B cell (primary cell): ENCODE measurements around the gene LSP1. TPM values are rescaled to one million over a fixed set of nuclear protein-coding genes. Genes with fewer than 3 reads are reported as not detected.

Experiments used
- ATAC-seq: fragments of 200-7000 bp; cut with Tn5 transposase; one replicate; pipeline ENCODE4 v1.10.0; 2021; ENCODE audit warnings: low read depth, mild to moderate bottlenecking, moderate number of reproducible peaks, moderate library complexity
- CTCF ChIA-PET: fragments of 350-600 bp; sonication (Branson Sonifier 250); formaldehyde crosslinking; loops from one replicate; lab custom pipeline; 2021; ENCODE audit warnings: antibody characterized with exemption, inconsistent platforms; lab: Charles Lee
- POLR2A ChIA-PET: fragments of 350-600 bp; sonication (Branson Sonifier 250); formaldehyde crosslinking; loops from one replicate; lab custom pipeline; 2021; ENCODE audit warnings: antibody characterized with exemption; lab: Charles Lee
- DNase-seq: peaks from one replicate; pipeline ENCODE4 v3.0.0; 2013
- H2AFZ ChIP-seq: 2 replicates; pipeline ENCODE4 v1.6.1; 2012; ENCODE audit warnings: mild to moderate bottlenecking, low read depth, low read length; ENCODE audit not compliant: insufficient read depth, poor library complexity, severe bottlenecking
- H3K27ac ChIP-seq, 2 donors: 1 replicate in 1 of 2; 2 replicates in 1 of 2; pipeline ENCODE4 v1.5.1; 2012 to 2013; ENCODE audit warnings: low read length in 2 of 2, mild to moderate bottlenecking in 2 of 2, moderate library complexity in 1 of 2
- H3K27me3 ChIP-seq, 4 experiments: fragments of 200-600 bp in 1 of 4; sonication (generic) in 1 of 4; replicated peaks in 1 of 4; 1 replicate in 2 of 4; 2 replicates in 2 of 4; pipeline versions ENCODE4 v1.6.1 to v1.7.0; 2013 to 2016; ENCODE audit warnings: low read length in 3 of 4, mild to moderate bottlenecking in 2 of 4, mixed read lengths in 1 of 4, moderate library complexity in 1 of 4; ENCODE audit not compliant: insufficient read depth in 4 of 4, control insufficient read depth in 3 of 4; ENCODE audit errors: control extremely low read depth in 1 of 4
- H3K36me3 ChIP-seq, 2 experiments: replicated peaks in 1 of 2; 1 replicate in 1 of 2; 2 replicates in 1 of 2; pipeline versions ENCODE4 v1.6.1 to v1.7.1; 2013; ENCODE audit warnings: low read length in 1 of 2; ENCODE audit not compliant: insufficient read depth in 2 of 2, control insufficient read depth in 1 of 2; ENCODE audit errors: control extremely low read depth in 1 of 2, extremely low read depth in 1 of 2
- H3K4me1 ChIP-seq, 2 donors: fragments of 200-600 bp in 1 of 2; sonication (generic) in 1 of 2; 1 replicate in 1 of 2; 2 replicates in 1 of 2; pipeline versions ENCODE4 v1.5.1 to v1.6.1; 2013 to 2017; ENCODE audit warnings: low read length in 2 of 2; ENCODE audit not compliant: control insufficient read depth in 2 of 2, insufficient read depth in 2 of 2
- H3K4me2 ChIP-seq: replicated peaks from 2 replicates; pipeline ENCODE3; 2012; ENCODE audit warnings: mild to moderate bottlenecking, low read depth, low read length; ENCODE audit not compliant: poor library complexity, severe bottlenecking
- H3K4me3 ChIP-seq, 5 experiments: fragments of 200-600 bp in 1 of 5; sonication (generic) in 1 of 5; 1 replicate in 3 of 5; 2 replicates in 2 of 5; pipeline versions ENCODE4 v1.5.1 to v1.7.0; 2011 to 2016; ENCODE audit warnings: low read length in 4 of 5, mild to moderate bottlenecking in 4 of 5, low read depth in 2 of 5, control low read depth in 1 of 5, moderate library complexity in 1 of 5; ENCODE audit not compliant: insufficient read depth in 1 of 5; ENCODE audit errors: control extremely low read depth in 1 of 5, extremely low read depth in 1 of 5
- H3K79me2 ChIP-seq: fragments of 200-600 bp; sonication (generic); one replicate; pipeline ENCODE4 v1.6.0; 2016; ENCODE audit warnings: low read length; ENCODE audit not compliant: control insufficient read depth, insufficient read depth
- H3K9ac ChIP-seq: fragments of 200-600 bp; sonication (generic); 2 replicates; pipeline ENCODE4 v1.6.1; 2017; ENCODE audit warnings: mild to moderate bottlenecking, low read length, moderate library complexity
- H3K9me3 ChIP-seq, 3 donors: one replicate each; pipeline versions ENCODE4 v1.6.1 to v1.7.1; 2013; ENCODE audit warnings: low read length in 2 of 3; ENCODE audit not compliant: control insufficient read depth in 2 of 3, insufficient read depth in 1 of 3; ENCODE audit errors: control extremely low read depth in 1 of 3
- H4K20me1 ChIP-seq: 2 replicates; pipeline ENCODE4 v1.6.0; 2012; ENCODE audit warnings: mild to moderate bottlenecking, low read length; ENCODE audit not compliant: insufficient read depth, control insufficient read depth, poor library complexity, severe bottlenecking
- H3K27ac Mint-ChIP-seq: one replicate; pipeline ENCODE4 v1.8.0; 2021; ENCODE audit warnings: mixed read lengths
- H3K27me3 Mint-ChIP-seq: one replicate; pipeline ENCODE4 v1.8.0; 2021; ENCODE audit warnings: mixed read lengths
- H3K4me1 Mint-ChIP-seq: one replicate; pipeline ENCODE4 v1.8.0; 2021; ENCODE audit warnings: mixed read lengths
- H3K4me3 Mint-ChIP-seq: one replicate; pipeline ENCODE4 v1.8.0; 2021; ENCODE audit warnings: mixed read lengths
- H3K9me3 Mint-ChIP-seq: one replicate; pipeline ENCODE4 v1.8.0; 2022; ENCODE audit warnings: mixed read lengths; ENCODE audit not compliant: insufficient read depth
- EZH2 ChIP-seq: IDR thresholded peaks from 2 replicates; pipeline ENCODE4 v1.6.1; 2012; ENCODE audit warnings: borderline replicate concordance, low read depth, mild to moderate bottlenecking, moderate library complexity, low read length; ENCODE audit not compliant: insufficient read depth, poor library complexity, severe bottlenecking
- WGBS: methylation state at CpG from one replicate; pipeline ENCODE4 v1.1.5; 2013; ENCODE audit warnings: missing lambda C conversion rate; ENCODE audit not compliant: insufficient coverage; 5-methylcytosine and 5-hydroxymethylcytosine counted together
- intact Hi-C: fragments of 100-400 bp; cut with micrococcal nuclease; formaldehyde crosslinking; loops from one replicate; pipeline ENCODE4 v1.10.0; 2022
- polyA plus RNA-seq: library from polyadenylated mRNA; depleted of rRNA; stranded (reverse); fragments of >200 nt; gene quantifications from 2 replicates; pipeline ENCODE4 v1.2.3, GENCODE V29; 2012
- total RNA-seq, 2 donors: library from RNA; stranded (reverse); fragments of 120-200 nt in 1 of 2; gene quantifications; 1 replicate in 1 of 2; 2 replicates in 1 of 2; pipeline versions ENCODE4 v1.2.3 to v1.2.4, GENCODE V29; 2013 to 2022
- TF ChIP-seq, protein P1 (sequence below): fragments of 200-600 bp; IDR thresholded peaks from one replicate; pipeline ENCODE4 v1.8.0; 2022; ENCODE audit warnings: antibody characterized with exemption, mild to moderate bottlenecking

The LSP1 gene
- total and polyA plus RNA-seq, 2 donors (not counting 1 experiment from before 2014, with no cell fraction given), result 249 to 446 TPM

- intact Hi-C loops, result loop anchor here (5.0 kb wide), 2 partner anchors 34 to 269 kb away; partner anchors contain the start of gene TNNT3
- ATAC-seq (no peak), DNase-seq (no peak)
- Histone ChIP-seq H2AFZ (no peak overlapping the region), H3K36me3 (peaks cover 13 to 77% of the 10 kb centered on the region in 2 experiments), H3K4me2 (no peak overlapping the region), H3K27me3 (no peaks in the 10 kb centered on the region), H3K4me3 (no peak overlapping the region), H3K9ac (no peak overlapping the region), H3K9me3 (no peaks in the 10 kb centered on the region), H4K20me1 (peaks cover 95% of the 10 kb centered on the region), H3K79me2 (peaks cover 23% of the 10 kb centered on the region), H3K27ac (no peak overlapping the region), H3K4me1 (peaks cover 32 to 42% of the 10 kb centered on the region in 2 donors)
- Mint-ChIP-seq H3K4me3 (no peak overlapping the region), H3K27me3 (no peaks in the 10 kb centered on the region), H3K9me3 (no peaks in the 10 kb centered on the region), H3K27ac (no peak overlapping the region), H3K4me1 (peaks cover 38% of the 10 kb centered on the region)
- TF ChIP-seq, protein P1, sequence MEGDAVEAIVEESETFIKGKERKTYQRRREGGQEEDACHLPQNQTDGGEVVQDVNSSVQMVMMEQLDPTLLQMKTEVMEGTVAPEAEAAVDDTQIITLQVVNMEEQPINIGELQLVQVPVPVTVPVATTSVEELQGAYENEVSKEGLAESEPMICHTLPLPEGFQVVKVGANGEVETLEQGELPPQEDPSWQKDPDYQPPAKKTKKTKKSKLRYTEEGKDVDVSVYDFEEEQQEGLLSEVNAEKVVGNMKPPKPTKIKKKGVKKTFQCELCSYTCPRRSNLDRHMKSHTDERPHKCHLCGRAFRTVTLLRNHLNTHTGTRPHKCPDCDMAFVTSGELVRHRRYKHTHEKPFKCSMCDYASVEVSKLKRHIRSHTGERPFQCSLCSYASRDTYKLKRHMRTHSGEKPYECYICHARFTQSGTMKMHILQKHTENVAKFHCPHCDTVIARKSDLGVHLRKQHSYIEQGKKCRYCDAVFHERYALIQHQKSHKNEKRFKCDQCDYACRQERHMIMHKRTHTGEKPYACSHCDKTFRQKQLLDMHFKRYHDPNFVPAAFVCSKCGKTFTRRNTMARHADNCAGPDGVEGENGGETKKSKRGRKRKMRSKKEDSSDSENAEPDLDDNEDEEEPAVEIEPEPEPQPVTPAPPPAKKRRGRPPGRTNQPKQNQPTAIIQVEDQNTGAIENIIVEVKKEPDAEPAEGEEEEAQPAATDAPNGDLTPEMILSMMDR, result no peak
- no peak for TF ChIP-seq EZH2
- CTCF ChIA-PET, result interaction anchor here (1.0 to 3.3 kb wide), 8 partner anchors 7 to 268 kb away, joined by 3 to 104 read pairs (median 12); partner anchors contain the start of genes LSP1 and TNNI2
- POLR2A ChIA-PET, result interaction anchor here (1.8 to 2.8 kb wide), 2 partner anchors 33 to 45 kb away, joined by 7 to 9 read pairs; partner anchors contain the start of gene TNNI2
- 93% methylated on average over 8 of the region's 14 CpGs for WGBS
Observed at GRCh38 chr11:1883346-1884302, 30.7 kb downstream of the LSP1 start.
